CD14-positive monocyte (primary cell): Measurements from ENCODE around the gene EXOC4. TPM values are rescaled to one million over a fixed set of nuclear protein-coding genes. Genes with fewer than 3 reads are reported as not detected.

Source experiments
- DNase-seq, 3 donors: peaks; one replicate each; pipeline ENCODE4 v3.0.0-alpha.2; 2011 to 2022
- H2AFZ ChIP-seq: 2 replicates; pipeline ENCODE4 v1.6.0; 2012; ENCODE audit warnings: mild to moderate bottlenecking, low read depth, low read length, inconsistent platforms; ENCODE audit not compliant: insufficient read depth, poor library complexity, severe bottlenecking
- H3K27ac ChIP-seq, 2 donors: 1 replicate in 1 of 2; 2 replicates in 1 of 2; pipeline ENCODE4 v1.5.1; 2012 to 2013; ENCODE audit warnings: low read length in 2 of 2, control low read depth in 1 of 2, inconsistent platforms in 1 of 2, low read depth in 1 of 2, mild to moderate bottlenecking in 1 of 2
- H3K27me3 ChIP-seq, 2 donors: one replicate each; pipeline versions ENCODE4 v1.6.0 to v1.6.1; 2011 to 2013; ENCODE audit warnings: low read length in 2 of 2; ENCODE audit not compliant: control insufficient read depth in 2 of 2, insufficient read depth in 2 of 2
- H3K36me3 ChIP-seq, 2 donors: replicated peaks in 1 of 2; 1 replicate in 1 of 2; 2 replicates in 1 of 2; pipeline versions ENCODE4 v1.5.1 to v1.6.1; 2012 to 2013; ENCODE audit warnings: low read length in 2 of 2, control low read depth in 1 of 2, inconsistent platforms in 1 of 2, mild to moderate bottlenecking in 1 of 2; ENCODE audit not compliant: insufficient read depth in 2 of 2, control insufficient read depth in 1 of 2
- H3K4me1 ChIP-seq, 2 donors: 1 replicate in 1 of 2; 2 replicates in 1 of 2; pipeline versions ENCODE4 v1.5.1 to v1.6.1; 2012 to 2013; ENCODE audit warnings: low read length in 2 of 2, control low read depth in 1 of 2, inconsistent platforms in 1 of 2, mild to moderate bottlenecking in 1 of 2, moderate library complexity in 1 of 2; ENCODE audit not compliant: insufficient read depth in 2 of 2, control insufficient read depth in 1 of 2
- H3K4me2 ChIP-seq: replicated peaks from 2 replicates; pipeline ENCODE3; 2012; ENCODE audit warnings: low read length, moderate library complexity, mild to moderate bottlenecking; ENCODE audit not compliant: poor library complexity, severe bottlenecking; ENCODE audit errors: extremely low read depth
- H3K4me3 ChIP-seq, 3 experiments: fragments of 200-600 bp in 1 of 3; sonication (generic) in 1 of 3; replicated peaks in 1 of 3; 1 replicate in 2 of 3; 2 replicates in 1 of 3; pipeline ENCODE4 v1.5.1; 2011 to 2013; ENCODE audit warnings: low read length in 3 of 3, mild to moderate bottlenecking in 3 of 3, control low read depth in 2 of 3, low read depth in 2 of 3, inconsistent platforms in 1 of 3, moderate library complexity in 1 of 3
- H3K79me2 ChIP-seq: 2 replicates; pipeline ENCODE4 v1.6.0; 2012; ENCODE audit warnings: mild to moderate bottlenecking, control low read depth, inconsistent platforms, low read length, moderate library complexity; ENCODE audit not compliant: insufficient read depth
- H3K9ac ChIP-seq: 2 replicates; pipeline ENCODE4 v1.6.0; 2017; ENCODE audit warnings: low read length, mild to moderate bottlenecking; ENCODE audit not compliant: insufficient read depth, poor library complexity, severe bottlenecking
- H3K9me3 ChIP-seq, 2 donors: replicated peaks in 1 of 2; 1 replicate in 1 of 2; 2 replicates in 1 of 2; pipeline versions ENCODE4 v1.5.1 to v1.6.1; 2012 to 2013; ENCODE audit warnings: low read length in 2 of 2, control low read depth in 1 of 2; ENCODE audit not compliant: control insufficient read depth in 1 of 2, insufficient read depth in 1 of 2
- H4K20me1 ChIP-seq: 2 replicates; pipeline ENCODE4 v1.6.0; 2012; ENCODE audit warnings: mild to moderate bottlenecking, low read length, control low read depth, moderate library complexity; ENCODE audit not compliant: insufficient read depth
- H3K27ac Mint-ChIP-seq, 7 donors: one replicate each; pipeline ENCODE4 v1.8.0; 2020; ENCODE audit warnings: mild to moderate bottlenecking in 7 of 7, mixed read lengths in 7 of 7, moderate library complexity in 6 of 7, inconsistent platforms in 2 of 7
- H3K27me3 Mint-ChIP-seq, 3 donors: one replicate each; pipeline ENCODE4 v1.8.0; 2021 to 2022; ENCODE audit warnings: low read depth in 3 of 3, mild to moderate bottlenecking in 3 of 3, mixed read lengths in 3 of 3, moderate library complexity in 3 of 3, inconsistent platforms in 1 of 3
- H3K36me3 Mint-ChIP-seq, 2 donors: one replicate each; pipeline ENCODE4 v1.8.0; 2020; ENCODE audit warnings: mixed read lengths in 2 of 2, inconsistent platforms in 1 of 2, mild to moderate bottlenecking in 1 of 2
- H3K4me1 Mint-ChIP-seq: one replicate; pipeline ENCODE4 v1.8.0; 2020; ENCODE audit warnings: mild to moderate bottlenecking, mixed read lengths
- H3K4me3 Mint-ChIP-seq, 2 donors: one replicate each; pipeline ENCODE4 v1.8.0; 2020; ENCODE audit warnings: mild to moderate bottlenecking in 2 of 2, mixed read lengths in 2 of 2, moderate library complexity in 1 of 2
- H3K9me3 Mint-ChIP-seq, 7 donors: one replicate each; pipeline ENCODE4 v1.8.0; 2020 to 2022; ENCODE audit warnings: mixed read lengths in 7 of 7, mild to moderate bottlenecking in 6 of 7, moderate library complexity in 6 of 7, inconsistent platforms in 2 of 7
- WGBS: methylation state at CpG from one replicate; pipeline ENCODE4 v1.1.5; 2013; ENCODE audit warnings: missing lambda C conversion rate; ENCODE audit not compliant: insufficient coverage; 5-methylcytosine and 5-hydroxymethylcytosine counted together
- intact Hi-C, 2 donors: fragments of 100-400 bp; cut with micrococcal nuclease; formaldehyde crosslinking; loops; one replicate each; pipeline versions ENCODE4 v1.15.0 to v1.15.1; 2023
- polyA plus RNA-seq, 3 donors: library from polyadenylated mRNA; depleted of rRNA in 1 of 3; unstranded in 2 of 3; stranded (reverse) in 1 of 3; fragments of 300-500 nt in 2 of 3; fragments of >200 nt in 1 of 3; fragmentation: Illumina TruSeq in 2 of 3; gene quantifications; 1 replicate in 2 of 3; 2 replicates in 1 of 3; pipeline ENCODE4 v1.2.3, GENCODE V29; 2012 to 2021
- TF ChIP-seq, protein P1 (sequence below): fragments of 200-600 bp; IDR thresholded peaks from one replicate; pipeline ENCODE4 v1.8.0; 2022; ENCODE audit warnings: antibody characterized with exemption, mild to moderate bottlenecking

Gene EXOC4
- polyA plus RNA-seq, 3 donors = 20.6 to 22.3 (median 22.3) TPM

DNA sequence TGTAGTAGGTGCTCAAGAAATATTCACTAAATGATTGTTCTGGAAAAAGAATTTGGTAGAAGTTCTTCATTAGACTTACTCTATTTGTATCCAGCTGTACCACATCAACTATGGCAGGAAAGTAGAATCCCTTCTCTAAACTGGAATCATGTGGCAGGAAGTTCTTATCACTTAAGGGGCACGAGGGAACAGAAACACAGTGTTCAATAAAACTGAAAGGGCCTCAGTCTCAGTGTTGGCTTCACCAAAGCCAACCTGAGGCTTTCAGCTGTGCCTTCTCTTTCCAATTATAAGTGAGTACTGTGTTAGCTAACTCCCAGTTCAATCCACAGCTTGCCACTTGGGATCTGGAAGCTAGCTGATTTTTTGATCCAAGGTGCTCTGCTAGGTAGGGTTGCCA, 616.7 kb downstream of the EXOC4 start:
- no peaks in the 10 kb centered on the region for H4K20me1 ChIP-seq
- no peaks in the 10 kb centered on the region for H3K4me1 ChIP-seq
- DNase-seq = no peak
- no peak overlapping the region for H3K27ac ChIP-seq
- Mint-ChIP-seq H3K4me3 (no peak overlapping the region), H3K27me3 (peaks cover 0 to 2% (median 0%) of the 10 kb centered on the region in 3 donors), H3K36me3 (peaks cover 0 to 6% of the 10 kb centered on the region in 2 donors), H3K9me3 (peaks cover 0 to 3% (median 0%) of the 10 kb centered on the region in 7 donors), H3K4me1 (peaks cover 5% of the 10 kb centered on the region), H3K27ac (no peak overlapping the region)
- no peak overlapping the region for H3K4me2 ChIP-seq
- H2AFZ ChIP-seq = no peak overlapping the region
- TF ChIP-seq, protein P1, sequence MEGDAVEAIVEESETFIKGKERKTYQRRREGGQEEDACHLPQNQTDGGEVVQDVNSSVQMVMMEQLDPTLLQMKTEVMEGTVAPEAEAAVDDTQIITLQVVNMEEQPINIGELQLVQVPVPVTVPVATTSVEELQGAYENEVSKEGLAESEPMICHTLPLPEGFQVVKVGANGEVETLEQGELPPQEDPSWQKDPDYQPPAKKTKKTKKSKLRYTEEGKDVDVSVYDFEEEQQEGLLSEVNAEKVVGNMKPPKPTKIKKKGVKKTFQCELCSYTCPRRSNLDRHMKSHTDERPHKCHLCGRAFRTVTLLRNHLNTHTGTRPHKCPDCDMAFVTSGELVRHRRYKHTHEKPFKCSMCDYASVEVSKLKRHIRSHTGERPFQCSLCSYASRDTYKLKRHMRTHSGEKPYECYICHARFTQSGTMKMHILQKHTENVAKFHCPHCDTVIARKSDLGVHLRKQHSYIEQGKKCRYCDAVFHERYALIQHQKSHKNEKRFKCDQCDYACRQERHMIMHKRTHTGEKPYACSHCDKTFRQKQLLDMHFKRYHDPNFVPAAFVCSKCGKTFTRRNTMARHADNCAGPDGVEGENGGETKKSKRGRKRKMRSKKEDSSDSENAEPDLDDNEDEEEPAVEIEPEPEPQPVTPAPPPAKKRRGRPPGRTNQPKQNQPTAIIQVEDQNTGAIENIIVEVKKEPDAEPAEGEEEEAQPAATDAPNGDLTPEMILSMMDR = no peak
- no peaks in the 10 kb centered on the region for H3K9me3 ChIP-seq
- H3K36me3 ChIP-seq = no peaks in the 10 kb centered on the region
- no peak overlapping the region for H3K9ac ChIP-seq
- H3K4me3 ChIP-seq = no peak overlapping the region
- H3K79me2 ChIP-seq = no peaks in the 10 kb centered on the region
- WGBS = no CpG with 5 or more reads among the region's 1 CpG
- H3K27me3 ChIP-seq = no peaks in the 10 kb centered on the region
- intact Hi-C loops = no loop called here

DNA sequence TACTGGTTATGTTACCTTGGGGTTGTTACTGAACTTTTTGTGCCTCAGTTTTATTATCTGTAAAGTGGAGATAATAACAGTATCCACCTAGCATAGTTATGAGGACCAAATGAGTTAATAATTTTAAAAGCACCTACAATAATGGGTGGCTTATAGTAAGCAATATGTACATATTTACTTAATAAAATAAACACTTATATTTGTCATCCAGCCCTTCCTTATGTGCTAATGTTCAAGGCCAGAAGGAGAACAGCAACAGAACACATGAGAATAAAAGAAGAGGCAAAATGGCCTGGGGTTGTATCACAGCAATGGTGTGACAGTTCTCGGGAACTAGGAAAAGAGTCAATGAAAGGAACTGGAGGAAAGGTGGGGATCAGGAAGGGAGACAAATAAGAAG, 618.9 kb downstream of the EXOC4 start:
- Histone ChIP-seq H3K4me3 (no peak overlapping the region), H3K9me3 (no peaks in the 10 kb centered on the region), H2AFZ (no peak overlapping the region), H3K27me3 (no peaks in the 10 kb centered on the region), H3K9ac (no peak overlapping the region), H3K4me1 (no peaks in the 10 kb centered on the region), H3K4me2 (no peak overlapping the region), H4K20me1 (no peaks in the 10 kb centered on the region), H3K79me2 (no peaks in the 10 kb centered on the region), H3K36me3 (no peaks in the 10 kb centered on the region), H3K27ac (no peak overlapping the region)
- H3K27ac Mint-ChIP-seq = no peak overlapping the region
- peaks cover 0 to 2% (median 0%) of the 10 kb centered on the region in 3 donors for H3K27me3 Mint-ChIP-seq
- TF ChIP-seq, protein P1 = no peak
- WGBS = no CpG with 5 or more reads among the region's 1 CpG
- no peak overlapping the region for H3K4me3 Mint-ChIP-seq
- peaks cover 0 to 6% of the 10 kb centered on the region in 2 donors for H3K36me3 Mint-ChIP-seq
- H3K4me1 Mint-ChIP-seq = no peaks in the 10 kb centered on the region
- H3K9me3 Mint-ChIP-seq = no peaks in the 10 kb centered on the region
- intact Hi-C loops = no loop called here
- DNase-seq = no peak
